Activated CD8-positive, alpha-beta memory T cell treated with anti-CD3 and anti-CD28 coated beads for 36 hours (primary cell): ENCODE data around the gene AVPR2. TPM values are rescaled to one million over a fixed set of nuclear protein-coding genes. Genes with fewer than 3 reads are reported as not detected.

Experiments
- CTCF ChIA-PET: fragments of 350-600 bp; sonication (Branson Sonifier 250); formaldehyde crosslinking; loops from one replicate; lab custom pipeline; 2021; ENCODE audit warnings: antibody characterized with exemption; lab: Charles Lee
- POLR2A ChIA-PET: fragments of 350-600 bp; sonication (Branson Sonifier 250); formaldehyde crosslinking; loops from one replicate; lab custom pipeline; 2021; ENCODE audit warnings: antibody characterized with exemption; lab: Charles Lee
- total RNA-seq, 2 experiments: library from RNA; stranded (reverse); gene quantifications; one replicate each; pipeline ENCODE4 v1.2.3, GENCODE V29; 2021

The AVPR2 gene
- total RNA-seq, 2 experiments from 2014 or later = not detected

GRCh38 chrX:153908219-153908860, 3.9 kb downstream of the AVPR2 start:
- POLR2A ChIA-PET = no interaction called here
- CTCF ChIA-PET = no interaction called here

- ChIA-PET POLR2A (no interaction called here), CTCF (no interaction called here)
These were observed 4.8 kb downstream of the AVPR2 start for GRCh38 chrX:153909024-153909979.

GRCh38 chrX:153909980-153910360, 5.5 kb downstream of the AVPR2 start:
- POLR2A ChIA-PET = interaction anchor here (2.7 kb wide), 1 partner anchor 15 kb away, joined by 12 read pairs; the partner anchor contains the start of gene ARHGAP4

GRCh38 chrX:153910446-153910845, 6.0 kb downstream of the AVPR2 start:
- CTCF ChIA-PET = interaction anchor here (0.6 to 1.4 kb wide), 2 partner anchors 12 to 38 kb away, joined by 3 to 5 read pairs; no protein-coding TSS in a partner anchor
- POLR2A ChIA-PET = interaction anchor here (0.7 to 2.7 kb wide), 2 partner anchors 15 to 102 kb away, joined by 6 to 12 read pairs; partner anchors contain the start of gene ARHGAP4

More at GRCh38 chrX:153909980-153910360, 5.5 kb downstream of the AVPR2 start:
- CTCF ChIA-PET = interaction anchor here (1.4 kb wide), 1 partner anchor 39 kb away, joined by 5 read pairs; no protein-coding TSS in a partner anchor

GRCh38 chrX:153911798-153912197, 7.3 kb downstream of the AVPR2 start:
- POLR2A ChIA-PET = interaction anchor here (2.7 kb wide), 1 partner anchor 14 kb away, joined by 12 read pairs; the partner anchor contains the start of gene ARHGAP4

GRCh38 chrX:153913211-153913610, 8.7 kb downstream of the AVPR2 start:
- POLR2A ChIA-PET = no interaction called here

More at GRCh38 chrX:153911798-153912197, 7.3 kb downstream of the AVPR2 start:
- CTCF ChIA-PET = interaction anchor here (1.2 kb wide), 1 partner anchor 11 kb away, joined by 3 read pairs; no protein-coding TSS in a partner anchor

GRCh38 chrX:153913701-153914100, 9.2 kb downstream of the AVPR2 start:
- ChIA-PET POLR2A (no interaction called here), CTCF (no interaction called here)

More at GRCh38 chrX:153913211-153913610, 8.7 kb downstream of the AVPR2 start:
- CTCF ChIA-PET = no interaction called here

GRCh38 chrX:153917869-153918268, 13.4 kb downstream of the AVPR2 start:
- CTCF ChIA-PET = no interaction called here
- POLR2A ChIA-PET = no interaction called here

- CTCF ChIA-PET = no interaction called here
- POLR2A ChIA-PET = no interaction called here
These were observed 14.8 kb downstream of the AVPR2 start for GRCh38 chrX:153919281-153919680.

- ChIA-PET CTCF (no interaction called here), POLR2A (interaction anchor here (0.9 kb wide), 1 partner anchor 47 kb away, joined by 4 read pairs; no protein-coding TSS in a partner anchor)
These were observed 16.1 kb downstream of the AVPR2 start for GRCh38 chrX:153920546-153920945.

- ChIA-PET POLR2A (interaction anchor here (0.9 kb wide), 1 partner anchor 46 kb away, joined by 4 read pairs; no protein-coding TSS in a partner anchor), CTCF (no interaction called here)
These were observed 16.6 kb downstream of the AVPR2 start for GRCh38 chrX:153921070-153921469.

- ChIA-PET CTCF (interaction anchor here (0.5 to 8.5 kb wide), 2 partner anchors 17 to 26 kb away, joined by 3 to 58 read pairs; no protein-coding TSS in a partner anchor), POLR2A (no interaction called here)
These were observed 17.3 kb downstream of the AVPR2 start for GRCh38 chrX:153921511-153922446.

GRCh38 chrX:153922932-153923857, 18.7 kb downstream of the AVPR2 start:
- POLR2A ChIA-PET = interaction anchor here (2.5 kb wide), 1 partner anchor 129 kb away, joined by 7 read pairs; the partner anchor contains the start of genes IDH3G and SSR4

GRCh38 chrX:153924149-153924861, 19.8 kb downstream of the AVPR2 start:
- POLR2A ChIA-PET = interaction anchor here (0.5 to 2.5 kb wide), 8 partner anchors 13 to 130 kb away, joined by 3 to 12 read pairs (median 4); partner anchors contain the start of genes IDH3G and SSR4
- CTCF ChIA-PET = interaction anchor here (0.7 to 8.5 kb wide), 5 partner anchors 8 to 41 kb away, joined by 3 to 58 read pairs (median 3); partner anchors contain the start of gene RENBP

More at GRCh38 chrX:153922932-153923857, 18.7 kb downstream of the AVPR2 start:
- CTCF ChIA-PET = interaction anchor here (0.6 to 8.5 kb wide), 7 partner anchors 9 to 159 kb away, joined by 3 to 58 read pairs (median 3); partner anchors contain the start of gene PLXNB3

- ChIA-PET POLR2A (interaction anchor here (1.1 to 2.5 kb wide), 5 partner anchors 11 to 41 kb away, joined by 3 to 12 read pairs (median 4); no protein-coding TSS in a partner anchor), CTCF (interaction anchor here (0.9 to 8.5 kb wide), 4 partner anchors 14 to 57 kb away, joined by 3 to 58 read pairs (median 4); no protein-coding TSS in a partner anchor)
These were observed 20.9 kb downstream of the AVPR2 start for GRCh38 chrX:153925387-153925738.
